Astrocyte of the hippocampus (primary cell): ENCODE results near the gene CCL15.
"Not testable (repeated sequence)": the region's sequence is repeated elsewhere in the genome, so short reads cannot be mapped to it uniquely, and the experiment has no call there.

ENCODE experiments used
- DNase-seq: peaks from one replicate; pipeline ENCODE4 v3.0.0; 2011; ENCODE audit warnings: low read depth, low spot score

The CCL15 gene, protein sequence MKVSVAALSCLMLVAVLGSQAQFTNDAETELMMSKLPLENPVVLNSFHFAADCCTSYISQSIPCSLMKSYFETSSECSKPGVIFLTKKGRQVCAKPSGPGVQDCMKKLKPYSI

GRCh38 chr17:36001110-36001771 lies at the start of gene CCL15:
TSS of gene CCL15 (minus strand) at chr17:36001553. CDS start at chr17:36001492, 61 bp downstream.
- DNase-seq: no peak

DNA sequence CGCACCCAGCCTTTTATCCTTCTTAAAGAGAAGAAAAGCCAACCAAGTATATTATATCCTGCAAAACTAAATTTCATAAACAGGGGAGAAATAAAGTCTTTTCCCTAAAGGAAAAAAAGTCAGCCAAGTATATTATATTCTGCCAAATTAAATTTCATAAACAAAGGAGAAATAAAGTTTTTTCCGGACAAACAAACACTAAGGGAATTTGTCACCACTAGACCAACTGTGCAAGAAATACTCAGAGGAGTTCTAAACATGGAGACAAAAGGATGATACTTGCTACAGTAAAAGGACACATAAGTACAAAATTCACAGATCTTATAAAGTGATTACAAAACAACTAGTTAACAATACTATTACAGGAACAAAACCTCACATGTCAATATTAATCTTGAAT lies 48.3 kb upstream of the CCL15 start:
- DNase-seq: no peak

GRCh38 chr17:36048066-36048465 lies 46.7 kb upstream of the CCL15 start:
- no peak for DNase-seq

GRCh38 chr17:36036235-36036634 lies 34.9 kb upstream of the CCL15 start:
- DNase-seq: no peak

DNA sequence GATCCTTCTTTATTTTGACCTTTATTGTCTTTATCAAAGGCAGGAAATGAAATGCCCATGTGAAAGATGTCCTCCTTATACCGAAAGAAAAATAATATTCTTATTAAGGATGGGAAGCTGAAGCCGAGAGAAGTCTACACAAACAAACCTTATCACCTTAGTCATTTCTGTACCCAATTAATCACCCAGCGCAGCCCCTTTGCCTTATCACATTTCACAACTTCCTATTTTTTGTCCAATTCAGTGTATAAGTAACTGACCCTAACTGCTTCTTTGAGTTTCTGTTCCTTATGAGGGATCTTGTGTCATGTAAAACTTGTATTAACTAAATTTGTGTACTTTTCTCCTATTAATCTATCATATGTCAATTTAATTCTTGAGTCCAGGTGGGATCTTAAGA lies 32.8 kb upstream of the CCL15 start:
- DNase-seq: no peak

- DNase-seq: no peak
These were observed 29.6 kb upstream of the CCL15 start for GRCh38 chr17:36030956-36031355.

GRCh38 chr17:36027761-36028160 lies 26.4 kb upstream of the CCL15 start:
- no peak for DNase-seq

- DNase-seq: no peak
These were observed 22.9 kb upstream of the CCL15 start for GRCh38 chr17:36024106-36024869.

DNA sequence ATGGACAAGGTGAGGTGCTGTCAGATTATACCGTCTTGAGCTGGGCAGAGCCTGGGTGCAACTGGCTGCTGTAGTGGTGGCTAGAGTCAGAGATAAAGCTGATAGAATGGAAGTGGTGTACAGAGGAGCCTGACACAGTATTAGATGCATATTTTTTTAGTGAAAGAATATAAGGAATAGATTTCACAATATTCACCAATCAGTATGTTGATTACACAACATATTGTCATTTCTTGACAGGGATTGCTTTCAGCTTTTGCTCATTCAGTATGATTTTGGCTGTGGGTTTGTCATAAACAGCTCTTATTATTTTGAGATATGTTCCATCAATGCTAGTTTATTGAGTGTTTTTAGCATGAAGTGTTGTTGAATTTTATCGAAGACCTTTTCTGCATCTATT lies 18.1 kb upstream of the CCL15 start:
- DNase-seq: no peak

- no peak for DNase-seq
These were observed 16.4 kb upstream of the CCL15 start, which contains the start of gene CCL23 for GRCh38 chr17:36017799-36018198. TSS of gene CCL23 (minus strand) at chr17:36017972. CDS start at chr17:36017897, 75 bp downstream.

DNA sequence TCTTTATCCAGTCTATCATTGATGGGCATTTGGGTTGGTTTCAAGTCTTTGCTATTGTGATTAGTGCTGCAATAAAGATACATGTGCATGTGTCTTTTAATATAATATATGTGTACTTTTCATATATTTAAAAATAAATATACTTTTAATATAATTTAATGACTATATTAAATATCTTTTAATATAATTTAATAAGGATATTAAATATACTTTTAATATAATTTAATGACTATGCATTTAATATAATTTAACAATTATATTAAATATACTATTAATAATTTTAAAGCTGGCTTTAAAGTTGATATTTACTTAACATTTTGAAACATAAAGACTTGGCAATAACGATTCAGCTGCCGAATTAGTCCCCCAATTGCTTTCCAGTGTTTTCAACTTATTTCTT lies 15.2 kb upstream of the CCL15 start:
- no peak for DNase-seq

DNA sequence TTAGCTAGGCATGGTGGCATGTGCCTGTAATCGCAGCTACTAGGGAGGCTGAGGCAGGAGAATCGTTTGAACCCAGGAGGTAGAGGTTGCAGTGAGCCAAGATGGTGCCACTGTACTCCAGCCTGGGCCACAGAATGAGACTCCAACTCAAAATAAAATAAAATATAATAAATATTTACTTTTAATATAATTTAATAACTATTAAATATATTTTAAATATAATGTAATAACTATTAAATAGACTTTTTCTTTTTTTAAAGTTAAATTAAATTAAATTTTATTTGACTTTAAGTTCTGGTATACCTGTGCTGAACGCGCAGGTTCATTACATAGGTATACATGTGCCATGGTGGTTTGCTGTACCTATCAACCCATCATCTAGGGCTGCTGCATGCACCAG lies 14.5 kb upstream of the CCL15 start:
- not testable (repeated sequence) for DNase-seq

GRCh38 chr17:36014946-36015345 lies 13.6 kb upstream of the CCL15 start:
- no peak for DNase-seq

DNA sequence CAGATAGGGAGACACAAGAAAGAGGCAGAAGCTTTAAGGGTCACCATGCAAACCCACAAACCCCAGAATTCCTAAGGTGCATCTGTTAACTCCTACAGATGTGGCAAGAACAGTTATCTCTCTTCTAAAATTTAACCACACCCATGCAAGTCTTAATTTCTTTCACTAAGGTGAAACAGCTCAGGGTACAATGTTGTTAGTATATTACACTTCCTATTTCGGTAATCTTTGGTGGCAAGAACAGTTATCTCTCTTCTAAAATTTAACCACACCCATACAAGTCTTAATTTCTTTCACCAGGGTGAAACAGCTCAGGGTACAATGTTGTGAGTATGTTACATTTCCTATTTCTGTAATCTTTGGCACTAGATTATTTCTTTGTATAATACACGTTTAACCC lies 9.8 kb upstream of the CCL15 start:
- DNase-seq: no peak

DNA sequence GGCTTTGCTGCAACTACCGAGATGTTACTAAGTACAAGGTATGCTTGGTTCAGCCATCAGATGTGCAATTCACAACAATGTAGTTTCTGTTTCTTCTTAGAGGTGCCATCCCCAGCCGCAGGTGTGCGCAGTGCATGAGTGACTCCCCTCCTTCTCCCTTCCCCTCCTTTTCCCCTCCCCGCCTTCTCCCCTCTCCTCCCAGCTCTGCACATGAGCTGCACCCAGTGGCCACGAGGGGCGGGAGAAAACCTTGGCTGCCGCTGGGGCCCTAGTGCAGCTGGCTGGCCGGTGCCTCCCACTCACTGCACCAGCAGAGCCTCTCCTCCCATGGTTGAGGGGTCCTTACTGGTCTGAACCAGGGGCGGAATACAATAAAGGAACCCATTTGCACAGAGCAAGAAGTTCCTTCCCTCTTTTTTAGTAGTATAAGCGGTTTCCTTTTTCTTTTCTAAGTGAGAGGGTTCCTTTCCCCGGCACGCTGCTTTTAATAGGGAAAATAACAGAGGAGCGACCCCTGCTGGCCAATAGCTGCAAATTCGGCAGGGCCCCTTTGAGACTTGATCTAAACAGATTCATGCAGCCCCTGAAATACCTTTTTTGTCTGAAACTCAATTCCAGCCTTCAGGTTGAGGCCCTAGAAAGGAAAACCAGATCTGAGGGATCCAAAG lies 7.8 kb upstream of the CCL15 start:
- no peak for DNase-seq

DNA sequence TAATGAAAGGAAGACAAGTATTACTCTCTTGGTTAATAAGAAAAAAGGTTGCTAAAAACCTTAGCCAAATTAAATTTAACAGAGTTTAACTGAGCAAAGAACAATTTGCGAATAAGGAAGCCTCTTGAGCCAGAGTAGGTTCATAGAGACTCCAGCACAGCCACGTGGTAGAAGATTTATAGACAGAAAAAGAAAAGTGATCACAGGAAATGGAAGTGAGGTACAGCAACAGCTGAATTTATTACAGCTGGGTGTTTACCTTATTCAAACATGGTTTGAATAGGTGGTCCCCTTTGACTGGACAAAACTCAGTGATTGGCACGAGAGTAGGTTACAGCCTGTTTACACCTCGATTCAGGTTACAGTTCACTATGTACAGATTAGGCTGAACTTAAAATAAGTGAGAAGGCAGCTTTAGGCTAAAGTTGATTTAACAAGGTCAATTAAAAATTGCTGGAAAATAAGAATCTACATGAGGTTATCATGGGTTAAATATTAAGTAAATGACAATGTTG lies 3.3 kb upstream of the CCL15 start:
- DNase-seq: no peak

GRCh38 chr17:36002631-36003030 lies 1.3 kb upstream of the CCL15 start:
- no peak for DNase-seq

DNA sequence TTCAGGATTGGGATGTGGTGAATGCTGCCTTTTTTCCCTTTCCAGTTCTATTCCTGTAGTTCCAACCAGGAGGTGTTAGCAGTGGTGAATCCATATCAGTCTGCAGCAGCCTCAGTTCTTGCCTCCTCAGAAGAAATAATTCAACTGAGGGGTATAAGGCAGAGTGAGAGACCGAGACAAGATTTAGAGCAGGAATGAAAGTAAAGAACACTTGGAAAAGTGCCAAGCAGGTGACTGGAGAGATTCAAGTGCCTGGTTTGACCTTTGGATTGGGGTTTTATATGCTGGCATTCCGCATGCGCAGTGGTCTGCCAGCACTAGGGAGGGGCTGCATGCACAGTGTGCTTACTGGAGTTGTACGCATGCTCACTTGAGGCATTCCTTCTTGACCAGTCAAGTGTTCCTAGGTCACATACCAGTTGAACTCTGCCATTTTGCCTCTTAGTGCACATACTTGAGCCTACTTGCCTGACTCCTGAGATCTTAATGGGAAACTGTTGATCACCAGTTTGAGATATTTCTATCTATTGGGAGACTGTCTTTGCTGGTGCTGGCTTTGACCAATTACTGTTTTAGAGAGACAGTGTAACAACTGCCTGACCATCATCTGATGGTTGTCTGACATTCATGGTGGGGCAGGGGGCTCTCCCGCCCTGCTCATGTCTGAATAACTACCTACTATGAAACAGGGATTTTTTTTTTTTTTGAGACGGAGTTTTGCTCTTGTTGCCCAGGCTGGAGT lies 680 bp upstream of the CCL15 start:
- no peak for DNase-seq

DNA sequence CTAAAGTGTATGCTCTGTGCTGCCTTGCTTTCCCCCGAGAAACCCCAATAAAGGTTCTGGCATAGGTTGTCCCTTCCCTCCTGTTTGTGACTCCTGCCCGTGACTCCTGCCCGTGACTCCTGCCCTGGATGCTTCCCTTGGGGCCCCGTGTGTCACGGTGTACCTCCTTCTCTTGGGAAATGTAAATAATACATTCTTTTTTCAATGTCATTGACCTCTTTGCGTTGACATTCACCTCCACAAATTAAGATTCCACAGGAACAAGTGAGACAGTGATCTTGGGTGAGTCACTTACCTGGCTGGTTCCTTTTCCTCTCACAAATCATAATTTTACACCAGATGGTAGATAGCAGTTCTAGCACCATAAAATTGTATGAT lies 632 bp downstream of the CCL15 start:
- DNase-seq: no peak

- DNase-seq: no peak
These were observed 2.6 kb downstream of the CCL15 start for GRCh38 chr17:35998756-35999155.

DNA sequence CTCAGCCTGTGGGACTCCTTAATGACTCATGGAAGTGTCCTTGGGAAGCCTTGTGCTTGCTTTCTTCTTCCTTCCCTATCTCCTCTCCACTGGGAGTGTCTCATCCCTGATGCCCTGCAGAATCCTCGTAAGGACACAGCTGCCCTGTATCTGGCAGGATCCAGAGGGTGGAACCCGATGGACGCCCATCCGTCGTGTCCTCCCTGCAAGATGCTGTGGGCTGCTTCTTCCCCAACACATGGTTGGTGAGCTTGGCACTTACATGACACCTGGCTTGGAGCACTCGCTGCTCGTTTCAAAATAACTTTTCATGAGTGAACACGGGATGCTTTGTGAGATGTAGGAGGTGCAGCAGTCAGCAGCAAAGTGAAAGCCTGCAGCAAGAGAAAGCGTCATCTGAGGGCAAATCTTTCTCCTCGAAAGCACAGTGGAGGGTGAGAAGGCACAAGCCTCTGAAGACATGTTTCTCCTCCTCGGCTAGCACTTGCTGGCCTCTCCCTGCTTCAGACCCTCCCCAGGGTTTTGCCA lies 3.3 kb downstream of the CCL15 start:
- no peak for DNase-seq
